Activated CD4-positive, alpha-beta T cell treated with anti-CD3 and anti-CD28 coated beads for 36 hours (primary cell): Measurements from ENCODE around the gene KIFBP. TPM values are rescaled to one million over a fixed set of nuclear protein-coding genes. Genes with fewer than 3 reads are reported as not detected.

Experiments
- ATAC-seq: fragments of 200-7000 bp; cut with Tn5 transposase; one replicate; pipeline ENCODE4 v1.10.0; 2021; ENCODE audit warnings: mild to moderate bottlenecking, moderate library complexity
- CTCF ChIA-PET: fragments of 350-600 bp; sonication (Branson Sonifier 250); formaldehyde crosslinking; loops from one replicate; lab custom pipeline; 2021; ENCODE audit warnings: antibody characterized with exemption; lab: Charles Lee
- POLR2A ChIA-PET: fragments of 350-600 bp; sonication (Branson Sonifier 250); formaldehyde crosslinking; loops from one replicate; lab custom pipeline; 2021; ENCODE audit warnings: antibody characterized with exemption, inconsistent platforms; lab: Charles Lee
- DNase-seq: peaks from one replicate; pipeline ENCODE4 v3.0.0-alpha.2; 2020
- H3K27ac Mint-ChIP-seq: one replicate; pipeline ENCODE4 v1.8.0; 2021; ENCODE audit warnings: mixed read lengths
- H3K27me3 Mint-ChIP-seq: one replicate; pipeline ENCODE4 v1.8.0; 2021; ENCODE audit warnings: mixed read lengths
- H3K36me3 Mint-ChIP-seq: one replicate; pipeline ENCODE4 v1.8.0; 2021; ENCODE audit warnings: low read depth, mixed read lengths
- H3K4me1 Mint-ChIP-seq: one replicate; pipeline ENCODE4 v1.8.0; 2021; ENCODE audit warnings: mixed read lengths
- H3K4me3 Mint-ChIP-seq: one replicate; pipeline ENCODE4 v1.8.0; 2021; ENCODE audit warnings: mild to moderate bottlenecking, moderate library complexity, mixed read lengths
- H3K9me3 Mint-ChIP-seq: one replicate; pipeline ENCODE4 v1.8.0; 2021; ENCODE audit warnings: low read depth, mixed read lengths
- intact Hi-C, 2 experiments: fragments of 100-400 bp; cut with DNase I in 1 of 2; cut with micrococcal nuclease in 1 of 2; formaldehyde crosslinking; loops; one replicate each; pipeline versions ENCODE4 v1.14.2 to v1.15.1; 2022 to 2024; cut with DNase I, micrococcal nuclease
- total RNA-seq, 2 experiments: library from RNA; stranded (reverse); gene quantifications; one replicate each; pipeline ENCODE4 v1.2.3, GENCODE V29; 2021

KIFBP gene
- total RNA-seq, 2 experiments from 2014 or later: 12.9 to 15.6 TPM

DNA sequence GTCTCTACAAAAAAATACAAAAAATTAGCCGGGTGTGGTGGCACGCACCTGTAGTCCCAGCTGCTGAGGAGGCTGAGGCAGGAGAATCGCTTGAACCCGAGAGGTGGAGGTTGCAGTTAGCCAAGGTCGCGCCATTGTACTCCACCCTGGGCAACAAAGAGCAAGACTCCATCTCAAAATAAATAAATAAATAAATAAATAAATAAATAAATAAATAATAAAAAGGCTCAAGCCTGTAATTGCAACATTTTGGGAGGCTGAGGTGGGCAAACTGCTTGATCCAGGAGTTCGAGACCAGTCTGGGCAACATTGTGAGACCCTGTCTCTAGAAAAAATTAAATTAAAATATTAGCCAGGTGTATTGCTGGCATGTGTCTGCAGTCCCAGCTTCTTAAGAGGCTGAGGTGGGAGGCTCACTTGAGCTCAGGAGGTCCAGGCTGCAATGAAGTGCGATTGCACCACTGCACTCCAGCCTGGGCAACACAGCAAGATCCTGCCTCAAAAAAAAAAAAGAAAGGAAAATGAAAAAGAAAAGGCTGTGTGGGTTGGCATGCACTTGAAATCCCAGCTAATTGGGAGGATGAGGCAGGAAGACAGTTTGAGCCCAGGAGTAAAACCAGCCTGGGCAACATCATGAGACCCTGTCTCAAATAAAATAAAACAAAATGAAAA, 71.7 kb downstream of the KIFBP start:
- no peak overlapping the region for H3K4me3 Mint-ChIP-seq
- POLR2A ChIA-PET: interaction anchor here (0.6 to 0.8 kb wide), 4 partner anchors 12 to 125 kb away, joined by 3 to 5 read pairs (median 3); no protein-coding TSS in a partner anchor
- intact Hi-C loops: no loop called here
- ATAC-seq: no peak
- DNase-seq: no peak
- no peaks in the 10 kb centered on the region for H3K9me3 Mint-ChIP-seq
- CTCF ChIA-PET: interaction anchor here (0.7 kb wide), 1 partner anchor 226 kb away, joined by 4 read pairs; no protein-coding TSS in a partner anchor
- peaks cover 2% of the 10 kb centered on the region for H3K27me3 Mint-ChIP-seq
- no peak overlapping the region for H3K27ac Mint-ChIP-seq
- H3K4me1 Mint-ChIP-seq: peaks cover 60% of the 10 kb centered on the region
- H3K36me3 Mint-ChIP-seq: no peaks in the 10 kb centered on the region

DNA sequence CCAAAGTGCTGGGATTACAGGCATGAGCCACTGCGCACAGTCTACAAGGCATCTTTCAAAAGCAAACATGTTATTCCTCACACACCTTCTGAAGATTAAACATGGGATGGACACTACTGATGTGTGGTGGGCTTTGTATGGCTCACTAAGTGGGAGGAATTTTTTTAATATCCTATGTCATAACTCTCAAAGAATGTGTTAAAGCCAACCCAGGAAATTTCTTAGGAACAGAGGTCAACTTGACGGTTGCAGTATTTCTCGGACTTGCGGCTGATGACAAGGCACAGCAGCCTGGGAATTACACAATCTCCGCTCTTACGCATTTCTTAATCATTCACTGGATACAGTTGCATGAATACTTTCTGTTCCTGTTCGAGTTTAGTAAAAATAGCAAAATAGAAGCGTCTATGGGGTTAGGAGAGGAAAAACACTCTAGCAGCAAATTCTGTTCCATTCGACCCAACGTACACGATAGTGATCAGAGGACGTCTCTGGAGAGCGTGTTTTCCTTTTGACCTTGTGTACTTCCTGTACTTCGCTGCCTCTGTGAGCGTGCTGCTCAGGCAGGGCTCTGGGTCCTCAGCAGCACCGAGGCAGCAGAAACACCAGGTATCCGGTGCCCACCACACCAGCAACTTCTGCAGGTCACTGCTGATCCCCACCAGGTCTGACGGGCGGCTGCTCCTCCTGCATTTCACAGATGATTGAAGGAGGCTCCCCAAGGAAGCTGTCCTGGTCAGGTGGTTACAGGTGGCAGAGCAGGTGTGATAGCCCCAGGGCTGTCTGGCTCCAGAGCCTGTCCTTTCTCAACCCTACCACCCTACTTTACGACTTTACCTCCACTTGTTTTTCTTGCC, 72.9 kb downstream of the KIFBP start:
- Mint-ChIP-seq H3K4me1 (peaks cover 60% of the 10 kb centered on the region), H3K27ac (peak overlapping the region; percentile 89), H3K36me3 (no peaks in the 10 kb centered on the region), H3K27me3 (peaks cover 2% of the 10 kb centered on the region), H3K9me3 (peaks cover 3% of the 10 kb centered on the region), H3K4me3 (peak overlapping the region; percentile 67)
- ChIA-PET POLR2A (interaction anchor here (1.0 to 1.1 kb wide), 2 partner anchors 14 to 27 kb away, joined by 3 read pairs; no protein-coding TSS in a partner anchor), CTCF (interaction anchor here (1.8 to 5.7 kb wide), 2 partner anchors 15 to 31 kb away, joined by 9 to 35 read pairs; no protein-coding TSS in a partner anchor)
- intact Hi-C loops: no loop called here
- ATAC-seq (peak; percentile 34), DNase-seq (peak; percentile 51)

DNA sequence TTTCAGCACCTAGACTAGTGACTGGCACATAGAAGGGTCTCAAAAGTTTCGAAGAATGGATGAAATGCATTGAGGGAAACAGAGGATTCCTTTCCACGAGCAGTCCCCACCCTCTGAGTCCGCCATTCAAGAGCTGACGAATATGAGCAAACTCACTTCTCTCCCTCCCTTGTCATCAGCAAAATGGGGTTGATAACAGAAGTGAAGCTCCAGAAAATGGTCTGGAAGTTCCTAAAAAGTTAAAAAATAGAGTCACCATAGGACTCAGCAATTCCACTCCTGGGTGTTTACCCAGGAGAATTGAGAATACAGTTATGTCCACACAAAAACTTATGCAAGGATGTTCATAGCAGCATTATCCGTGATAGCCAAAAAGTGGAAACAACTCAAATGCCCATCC, 74.3 kb downstream of the KIFBP start:
- ChIA-PET POLR2A (interaction anchor here (0.6 to 1.1 kb wide), 5 partner anchors 23 to 58 kb away, joined by 3 read pairs; partner anchors contain the start of gene SRGN), CTCF (interaction anchor here (0.9 to 5.7 kb wide), 5 partner anchors 9 to 32 kb away, joined by 3 to 35 read pairs (median 4); no protein-coding TSS in a partner anchor)
- intact Hi-C loops: no loop called here
- no peak overlapping the region for H3K4me3 Mint-ChIP-seq
- no peak for DNase-seq
- peaks cover 47% of the 10 kb centered on the region for H3K4me1 Mint-ChIP-seq
- no peak for ATAC-seq
- H3K27ac Mint-ChIP-seq: no peak overlapping the region
- peaks cover 2% of the 10 kb centered on the region for H3K27me3 Mint-ChIP-seq
- H3K36me3 Mint-ChIP-seq: no peaks in the 10 kb centered on the region
- H3K9me3 Mint-ChIP-seq: peaks cover 3% of the 10 kb centered on the region

DNA sequence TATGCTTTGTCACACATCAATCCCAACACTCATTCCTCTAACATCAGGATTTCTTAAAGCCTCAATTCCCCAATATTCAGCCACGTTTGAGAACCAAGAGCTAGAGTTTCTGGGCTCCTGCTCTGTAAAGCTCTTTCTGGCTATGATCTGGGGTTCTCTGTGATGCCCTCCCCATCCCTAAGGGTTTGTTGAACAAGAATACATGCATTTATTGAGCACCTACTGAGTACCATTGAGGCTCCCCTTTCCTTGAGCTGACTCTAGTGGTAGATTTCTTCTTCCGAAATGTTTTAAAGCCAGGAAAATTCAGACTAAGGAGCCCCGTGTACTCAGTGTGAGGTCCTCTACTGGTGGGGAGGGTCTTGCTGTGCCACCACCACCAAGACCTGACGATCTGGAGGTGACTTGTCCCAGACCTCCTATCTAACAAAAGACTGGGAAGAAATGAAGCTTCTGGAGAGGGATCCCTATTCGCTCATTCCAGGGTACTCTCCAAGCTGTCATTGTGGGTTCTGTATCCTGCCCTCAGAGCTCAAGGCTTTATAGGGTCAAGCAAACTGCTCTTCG, 76.2 kb downstream of the KIFBP start:
- no peak overlapping the region for H3K27ac Mint-ChIP-seq
- no peak overlapping the region for H3K4me3 Mint-ChIP-seq
- H3K4me1 Mint-ChIP-seq: peaks cover 44% of the 10 kb centered on the region
- CTCF ChIA-PET: interaction anchor here (0.9 to 5.7 kb wide), 12 partner anchors 10 to 140 kb away, joined by 3 to 35 read pairs (median 4); partner anchors contain the start of gene SRGN
- intact Hi-C loops: loop anchor here (1.0 kb wide), 2 partner anchors 10 to 20 kb away; no protein-coding TSS in a partner anchor
- no peak for ATAC-seq
- no peaks in the 10 kb centered on the region for H3K36me3 Mint-ChIP-seq
- POLR2A ChIA-PET: interaction anchor here (0.8 to 2.4 kb wide), 11 partner anchors 9 to 733 kb away, joined by 3 to 54 read pairs (median 7); partner anchors contain the start of genes HNRNPH3 and SRGN
- no peak for DNase-seq
- peaks cover 3% of the 10 kb centered on the region for H3K9me3 Mint-ChIP-seq
- peaks cover 2% of the 10 kb centered on the region for H3K27me3 Mint-ChIP-seq

DNA sequence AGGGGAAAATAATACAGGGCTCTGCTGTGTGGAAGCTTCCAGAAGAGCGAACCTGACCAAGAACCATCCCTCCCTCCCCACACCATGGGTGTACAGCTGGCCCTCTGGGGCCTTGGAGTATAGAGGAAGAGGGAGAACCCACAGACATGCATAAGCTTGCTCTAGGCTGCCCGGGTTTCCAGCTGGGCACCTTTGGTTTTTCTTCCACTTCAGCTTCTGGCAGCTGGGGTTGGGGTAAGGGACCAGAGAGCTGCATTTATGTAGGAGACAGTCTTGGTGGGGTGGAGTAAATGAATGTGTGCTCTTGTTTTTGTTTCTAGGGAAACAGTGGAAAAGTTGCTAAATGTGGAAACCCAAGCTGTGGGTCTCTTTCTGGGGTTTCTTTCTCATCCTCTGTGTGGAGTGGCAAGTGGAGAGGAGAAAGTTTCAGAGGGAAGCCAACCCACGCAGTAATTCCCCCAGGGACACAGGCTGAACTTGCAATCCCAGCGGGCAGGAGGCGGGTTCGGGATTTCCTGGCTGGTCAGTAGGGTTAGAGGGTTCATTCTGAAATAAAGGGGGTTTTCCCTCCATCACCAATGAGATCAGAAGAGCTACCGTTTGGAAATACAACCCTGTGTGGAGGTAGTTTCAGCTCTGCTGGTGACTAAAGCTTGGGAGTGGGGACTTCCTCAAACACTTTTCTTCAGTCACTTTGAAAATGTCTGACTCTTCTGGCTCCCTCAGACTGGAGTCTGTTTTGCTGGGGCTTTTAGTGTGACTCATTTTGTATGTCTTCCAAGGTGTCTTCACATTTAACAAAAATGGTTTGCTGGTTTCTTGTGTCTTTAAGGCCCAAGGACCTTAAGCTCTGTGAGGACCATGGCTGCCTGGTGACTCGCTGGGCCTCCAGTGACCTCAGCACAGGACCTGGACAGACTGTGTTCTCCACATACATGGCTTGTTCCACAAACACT, 77.1 kb downstream of the KIFBP start:
- Mint-ChIP-seq H3K4me1 (peaks cover 44% of the 10 kb centered on the region), H3K27ac (peak overlapping the region; percentile 97), H3K9me3 (peaks cover 3% of the 10 kb centered on the region), H3K27me3 (peaks cover 2% of the 10 kb centered on the region), H3K4me3 (peak overlapping the region; percentile 50), H3K36me3 (no peaks in the 10 kb centered on the region)
- intact Hi-C loops: loop anchor here (1.0 kb wide), 3 partner anchors 10 to 22 kb away; no protein-coding TSS in a partner anchor
- ChIA-PET POLR2A (interaction anchor here (0.6 to 2.4 kb wide), 17 partner anchors 10 to 734 kb away, joined by 3 to 54 read pairs (median 6); partner anchors contain the start of genes DDX21, HNRNPH3 and SRGN), CTCF (interaction anchor here (0.7 to 5.7 kb wide), 19 partner anchors 10 to 253 kb away, joined by 3 to 35 read pairs (median 4); partner anchors contain the start of gene SRGN)
- peak; percentile 93 for ATAC-seq
- peak; percentile 63 for DNase-seq

Other genes starting within 250 kb of the KIFBP start
- gene STOX1, start 161.3 kb upstream of the KIFBP start, total RNA-seq: under 1 TPM; 0.74 to 0.87 TPM
- 10 to 100 TPM; 61.6 to 81.6 TPM for gene DDX50, start 87.5 kb upstream of the KIFBP start, total RNA-seq
- 100 to 1,000 TPM; 187 to 192 TPM for gene DDX21, start 32.6 kb upstream of the KIFBP start, total RNA-seq
- 100 to 1,000 TPM; 375 to 400 TPM for gene SRGN, start 99.3 kb downstream of the KIFBP start, total RNA-seq
- gene VPS26A, start 135.4 kb downstream of the KIFBP start, total RNA-seq: 10 to 100 TPM; 27.1 to 32.2 TPM
- gene SUPV3L1, start 191.4 kb downstream of the KIFBP start, total RNA-seq: 10 to 100 TPM; 46.6 to 54.1 TPM
- gene HKDC1, start 231.5 kb downstream of the KIFBP start, total RNA-seq: under 1 TPM; 0.30 to 0.80 TPM